Osteocyte (in vitro differentiated cells): ENCODE results near the gene SLC7A8. TPM values are rescaled to one million over a fixed set of nuclear protein-coding genes. Genes with fewer than 3 reads are reported as not detected.
"Not testable (repeated sequence)": the region's sequence is repeated elsewhere in the genome, so short reads cannot be mapped to it uniquely, and the experiment has no call there.

Experiments used
- DNase-seq: peaks from one replicate; pipeline ENCODE4 v3.0.0; 2021; ENCODE audit warnings: mixed read lengths; ENCODE audit not compliant: unreplicated experiment; ENCODE audit errors: extremely low spot score
- H3K27ac Mint-ChIP-seq: one replicate; pipeline ENCODE4 v1.8.0; 2021; ENCODE audit warnings: mild to moderate bottlenecking, mixed read lengths; ENCODE audit not compliant: unreplicated experiment
- H3K27me3 Mint-ChIP-seq: one replicate; pipeline ENCODE4 v1.8.0; 2021; ENCODE audit warnings: mixed read lengths; ENCODE audit not compliant: unreplicated experiment
- H3K36me3 Mint-ChIP-seq: one replicate; pipeline ENCODE4 v1.8.0; 2021; ENCODE audit warnings: mixed read lengths; ENCODE audit not compliant: unreplicated experiment
- H3K4me1 Mint-ChIP-seq: one replicate; pipeline ENCODE4 v1.8.0; 2021; ENCODE audit warnings: mixed read lengths; ENCODE audit not compliant: unreplicated experiment
- H3K4me3 Mint-ChIP-seq: one replicate; pipeline ENCODE4 v1.8.0; 2021; ENCODE audit warnings: mild to moderate bottlenecking, moderate library complexity, mixed read lengths; ENCODE audit not compliant: unreplicated experiment
- H3K9me3 Mint-ChIP-seq: one replicate; pipeline ENCODE4 v1.8.0; 2021; ENCODE audit warnings: mixed read lengths; ENCODE audit not compliant: unreplicated experiment
- long read RNA-seq: library from polyadenylated mRNA; unstranded; transcript quantifications from one replicate; pipeline ENCODE4 v2.0.0, GENCODE V29; 2021
- total RNA-seq: library from RNA; stranded (reverse); gene quantifications from 2 replicates; pipeline ENCODE4 v1.2.1, GENCODE V29; 2021
- TF ChIP-seq, protein P1 (sequence below): fragments of 200-600 bp; sonication (generic); IDR thresholded peaks from 2 replicates; pipeline ENCODE4 v1.5.0; 2021; ENCODE audit warnings: antibody characterized with exemption, mild to moderate bottlenecking, moderate library complexity

Gene SLC7A8
- 0.52 and 0.75 TPM in 2 replicates for total RNA-seq
- long read RNA-seq = 0 reads

DNA sequence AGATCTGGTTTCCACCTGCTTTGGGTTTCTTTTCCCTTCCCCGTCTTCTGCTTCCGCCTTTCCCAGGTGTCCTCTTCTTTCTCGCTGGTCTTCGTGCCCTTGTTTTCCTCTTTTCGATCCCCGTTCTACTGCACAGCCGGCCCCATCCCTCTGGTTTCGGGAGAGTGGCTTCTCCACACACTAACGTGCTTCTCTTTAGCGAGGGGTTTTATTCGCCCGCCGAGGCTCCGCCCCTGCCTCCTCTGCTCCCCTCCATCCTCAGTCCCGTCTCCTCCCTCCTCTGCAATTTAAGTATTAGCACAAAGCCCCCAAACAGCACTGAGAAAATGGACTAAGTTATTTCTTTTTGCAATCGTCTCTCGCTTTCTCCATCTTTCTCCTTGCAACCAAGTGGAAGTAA lies at the start of gene SLC7A8:
Gene SLC7A8, minus strand, starts transcription at position 182 of the 400 bp plus-strand sequence. CDS start 746 bp downstream, outside the sequence.
- DNase-seq = no peak
- no peak within 1 kb of the TSS for H3K27ac Mint-ChIP-seq
- TF ChIP-seq, protein P1, sequence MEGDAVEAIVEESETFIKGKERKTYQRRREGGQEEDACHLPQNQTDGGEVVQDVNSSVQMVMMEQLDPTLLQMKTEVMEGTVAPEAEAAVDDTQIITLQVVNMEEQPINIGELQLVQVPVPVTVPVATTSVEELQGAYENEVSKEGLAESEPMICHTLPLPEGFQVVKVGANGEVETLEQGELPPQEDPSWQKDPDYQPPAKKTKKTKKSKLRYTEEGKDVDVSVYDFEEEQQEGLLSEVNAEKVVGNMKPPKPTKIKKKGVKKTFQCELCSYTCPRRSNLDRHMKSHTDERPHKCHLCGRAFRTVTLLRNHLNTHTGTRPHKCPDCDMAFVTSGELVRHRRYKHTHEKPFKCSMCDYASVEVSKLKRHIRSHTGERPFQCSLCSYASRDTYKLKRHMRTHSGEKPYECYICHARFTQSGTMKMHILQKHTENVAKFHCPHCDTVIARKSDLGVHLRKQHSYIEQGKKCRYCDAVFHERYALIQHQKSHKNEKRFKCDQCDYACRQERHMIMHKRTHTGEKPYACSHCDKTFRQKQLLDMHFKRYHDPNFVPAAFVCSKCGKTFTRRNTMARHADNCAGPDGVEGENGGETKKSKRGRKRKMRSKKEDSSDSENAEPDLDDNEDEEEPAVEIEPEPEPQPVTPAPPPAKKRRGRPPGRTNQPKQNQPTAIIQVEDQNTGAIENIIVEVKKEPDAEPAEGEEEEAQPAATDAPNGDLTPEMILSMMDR = no peak
- no peaks in the 10 kb centered on the region for H3K36me3 Mint-ChIP-seq
- H3K27me3 Mint-ChIP-seq = peaks cover 37% of the 10 kb centered on the region
- H3K4me1 Mint-ChIP-seq = peaks cover 10% of the 10 kb centered on the region
- H3K4me3 Mint-ChIP-seq = no peak within 1 kb of the TSS
- no peaks in the 10 kb centered on the region for H3K9me3 Mint-ChIP-seq

DNA sequence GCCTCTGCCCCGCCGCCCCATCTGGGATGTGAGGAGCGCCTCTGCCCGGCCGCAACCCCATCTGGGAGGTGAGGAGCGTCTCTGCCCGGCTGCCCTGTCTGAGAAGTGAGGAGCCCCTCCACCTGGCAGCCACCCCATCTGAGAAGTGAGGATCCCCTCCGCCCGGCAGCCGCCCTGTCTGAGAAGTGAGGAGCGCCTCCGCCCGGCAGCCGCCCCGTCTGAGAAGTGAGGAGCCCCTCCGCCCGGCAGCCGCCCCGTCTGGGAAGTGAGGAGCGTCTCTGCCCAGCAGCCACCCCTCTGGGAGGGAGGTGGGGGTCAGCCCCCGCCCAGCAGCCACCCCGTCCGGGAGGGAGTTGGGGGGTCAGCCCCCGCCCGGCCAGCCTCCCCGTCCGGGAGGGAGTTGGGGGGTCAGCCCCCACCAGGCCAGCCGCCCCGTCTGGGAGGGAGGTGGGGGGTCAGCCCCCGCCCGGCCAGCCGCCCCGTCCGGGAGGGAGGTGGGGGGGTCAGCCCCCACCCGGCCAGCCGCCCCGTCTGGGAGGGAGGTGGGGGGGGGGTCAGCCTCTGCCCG lies 48.9 kb upstream of the SLC7A8 start:
- not testable (repeated sequence) for DNase-seq, H3K27me3 Mint-ChIP-seq, H3K27ac Mint-ChIP-seq, H3K4me1 Mint-ChIP-seq, H3K9me3 Mint-ChIP-seq, H3K4me3 Mint-ChIP-seq, H3K36me3 Mint-ChIP-seq

DNA sequence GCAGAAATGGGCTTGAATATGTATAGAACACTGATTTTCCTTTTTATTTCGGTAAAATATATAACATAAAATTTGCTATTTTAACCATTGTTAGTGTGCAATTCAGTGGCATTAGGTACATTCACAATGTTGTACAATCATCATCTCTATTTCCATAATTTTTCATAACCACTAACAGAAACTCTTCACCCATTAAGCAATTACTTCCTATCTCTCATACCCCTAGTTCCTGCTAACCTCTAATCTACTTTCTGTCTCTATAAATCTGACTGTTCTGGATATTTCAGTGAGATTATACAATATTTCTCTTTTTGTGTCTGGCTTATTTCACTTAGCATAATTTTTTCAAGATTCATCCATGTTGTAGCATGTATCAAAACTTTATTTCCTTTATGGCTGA lies 45.4 kb upstream of the SLC7A8 start:
- Mint-ChIP-seq H3K4me1 (no peaks in the 10 kb centered on the region), H3K4me3 (no peak overlapping the region), H3K36me3 (no peaks in the 10 kb centered on the region), H3K27me3 (peaks cover 25% of the 10 kb centered on the region), H3K27ac (no peak overlapping the region), H3K9me3 (peaks cover 15% of the 10 kb centered on the region)
- no peak for DNase-seq
- TF ChIP-seq, protein P1 = no peak

DNA sequence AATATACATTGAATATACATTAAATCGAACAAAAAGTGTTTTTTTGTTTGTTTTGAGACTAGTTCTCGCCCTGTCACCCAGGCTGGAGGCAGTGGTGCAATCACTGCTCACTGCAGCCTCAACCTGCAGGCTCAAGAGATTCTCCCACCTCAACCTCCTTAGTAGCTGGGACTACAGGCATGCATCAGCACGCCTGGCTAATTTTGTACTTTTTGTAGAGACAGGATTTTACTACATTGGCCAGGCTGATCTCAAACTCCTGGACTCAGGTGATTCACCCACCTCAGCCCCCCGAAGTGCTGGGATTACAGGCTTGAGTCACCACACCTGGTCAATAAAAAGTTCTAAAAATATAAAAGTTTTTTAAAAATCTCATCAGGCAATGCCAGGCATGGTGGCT lies 44.1 kb upstream of the SLC7A8 start:
- peaks cover 30% of the 10 kb centered on the region for H3K27me3 Mint-ChIP-seq
- H3K9me3 Mint-ChIP-seq = peaks cover 16% of the 10 kb centered on the region
- H3K36me3 Mint-ChIP-seq = no peaks in the 10 kb centered on the region
- no peak overlapping the region for H3K4me3 Mint-ChIP-seq
- no peaks in the 10 kb centered on the region for H3K4me1 Mint-ChIP-seq
- TF ChIP-seq, protein P1 = no peak
- DNase-seq = no peak
- no peak overlapping the region for H3K27ac Mint-ChIP-seq

DNA sequence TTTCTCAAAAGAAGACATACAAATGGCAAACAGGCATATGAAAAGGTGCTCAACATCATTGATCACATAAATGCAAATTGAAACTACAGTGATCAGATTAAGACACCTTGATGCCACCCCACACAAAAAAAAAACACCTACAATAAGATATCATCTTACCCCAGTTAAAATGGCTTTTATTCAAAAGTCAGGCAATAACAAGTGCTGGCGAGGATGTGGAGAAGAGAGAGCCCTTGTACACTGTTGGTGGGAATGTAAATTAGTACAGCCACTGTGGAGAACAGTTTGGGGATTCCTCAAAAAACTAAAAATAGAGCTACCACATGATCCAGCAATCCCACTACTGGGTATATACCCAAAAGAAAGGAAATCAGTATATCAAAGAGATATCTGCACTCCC lies 41.5 kb upstream of the SLC7A8 start:
- Mint-ChIP-seq H3K27me3 (peaks cover 47% of the 10 kb centered on the region), H3K9me3 (peaks cover 16% of the 10 kb centered on the region)
- not testable (repeated sequence) for DNase-seq

DNA sequence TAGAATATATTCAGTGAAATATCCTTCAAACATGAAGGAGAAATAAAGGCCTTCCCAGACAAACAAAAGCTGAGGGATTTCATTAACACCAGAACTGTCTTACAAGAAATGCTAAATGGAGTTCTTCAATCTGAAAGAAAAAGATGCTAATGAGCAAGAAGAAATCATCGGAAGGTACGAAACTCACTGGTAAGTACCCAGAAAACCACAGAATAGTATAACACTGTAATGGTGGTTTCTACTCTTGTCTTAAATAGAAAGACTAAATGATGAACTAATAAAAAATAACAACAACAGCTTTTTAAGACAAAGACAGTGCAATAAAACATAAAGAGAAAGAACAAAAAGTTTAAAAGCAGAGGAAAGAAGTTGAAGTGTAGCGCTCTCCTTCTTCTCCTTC lies 35.6 kb upstream of the SLC7A8 start:
- Mint-ChIP-seq H3K9me3 (peaks cover 10% of the 10 kb centered on the region), H3K4me3 (no peak overlapping the region), H3K36me3 (no peaks in the 10 kb centered on the region), H3K27me3 (peaks cover 45% of the 10 kb centered on the region), H3K4me1 (no peaks in the 10 kb centered on the region), H3K27ac (no peak overlapping the region)
- TF ChIP-seq, protein P1 = no peak
- no peak for DNase-seq

More for the DNA sequence above, 41.5 kb upstream of the SLC7A8 start:
- H3K4me3 Mint-ChIP-seq, H3K4me1 Mint-ChIP-seq, H3K27ac Mint-ChIP-seq, H3K36me3 Mint-ChIP-seq: not testable (repeated sequence)
